ENCODE results near the gene RPS6KA3.
"Not testable (repeated sequence)": the region's sequence is repeated elsewhere in the genome, so short reads cannot be mapped to it uniquely, and the experiment has no call there.

RPS6KA3 gene

DNA sequence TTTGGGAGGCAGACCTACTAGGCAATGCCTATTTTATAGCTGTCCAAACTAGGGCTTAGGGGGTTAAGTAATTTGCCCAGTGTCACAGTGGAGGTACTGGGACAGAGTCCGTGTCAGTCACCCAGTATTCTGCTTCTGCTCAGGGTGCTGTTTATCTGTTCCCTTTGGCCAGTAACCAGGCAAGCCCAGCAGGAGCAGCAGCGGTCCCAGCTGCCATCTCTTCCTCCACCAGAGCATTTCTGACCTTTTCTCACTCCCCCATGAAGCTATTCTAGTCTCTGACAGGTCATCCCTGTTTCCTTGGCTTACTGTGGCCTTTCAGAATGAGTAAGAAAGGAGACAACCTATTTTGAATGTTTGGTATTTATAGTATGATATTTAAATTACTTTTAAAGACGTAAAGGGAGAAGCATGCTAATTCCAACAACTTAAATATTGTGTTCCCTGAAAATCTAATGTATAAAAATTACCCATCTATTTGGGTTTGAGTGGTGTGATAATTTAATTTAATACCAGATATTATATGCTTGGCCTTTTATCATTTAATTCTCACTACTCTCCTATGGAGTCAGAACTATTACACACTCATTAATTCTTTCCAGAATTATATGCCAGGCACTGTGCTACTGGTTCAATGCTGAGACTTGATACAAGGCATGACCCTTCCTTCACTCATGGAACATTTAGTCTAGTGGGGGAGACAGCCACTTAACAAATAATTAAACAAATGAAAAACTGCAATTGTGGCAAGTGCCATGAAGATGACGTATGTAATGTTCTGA, 60.6 kb downstream of the RPS6KA3 start:
- no peaks in the 10 kb centered on the region for H3K4me1 ChIP-seq (ENCODE audit: control insufficient read depth in 1 of 2, insufficient read depth in 2 of 2, low read length in 2 of 2)
- no peak overlapping the region for H3K27ac ChIP-seq (ENCODE audit: low read depth, low read length)
- H3K4me3 ChIP-seq (ENCODE audit: low read depth in 1 of 2, low read length in 2 of 2) = no peak overlapping the region
- H3K27me3 ChIP-seq (ENCODE audit: control insufficient read depth in 1 of 2, insufficient read depth in 2 of 2, low read length in 2 of 2) = no peaks in the 10 kb centered on the region
- no peak overlapping the region for H3K9ac ChIP-seq (ENCODE audit: low read depth in 1 of 2, low read length in 2 of 2)
- H3K36me3 ChIP-seq (ENCODE audit: control insufficient read depth in 1 of 2, insufficient read depth in 2 of 2, low read length in 2 of 2) = peaks cover 3 to 28% of the 10 kb centered on the region in 2 donors
- H3K9me3 ChIP-seq (ENCODE audit: control insufficient read depth in 1 of 2, low read length in 2 of 2) = no peaks in the 10 kb centered on the region

- no peak overlapping the region for H3K27ac ChIP-seq (ENCODE audit: low read depth, low read length)
- H3K36me3 ChIP-seq (ENCODE audit: control insufficient read depth in 1 of 2, insufficient read depth in 2 of 2, low read length in 2 of 2) = peaks cover 3 to 28% of the 10 kb centered on the region in 2 donors
- H3K4me3 ChIP-seq (ENCODE audit: low read depth in 1 of 2, low read length in 2 of 2) = no peak overlapping the region
- H3K9ac ChIP-seq (ENCODE audit: low read depth in 1 of 2, low read length in 2 of 2) = no peak overlapping the region
- no peaks in the 10 kb centered on the region for H3K27me3 ChIP-seq (ENCODE audit: control insufficient read depth in 1 of 2, insufficient read depth in 2 of 2, low read length in 2 of 2)
- H3K4me1 ChIP-seq (ENCODE audit: control insufficient read depth in 1 of 2, insufficient read depth in 2 of 2, low read length in 2 of 2) = no peaks in the 10 kb centered on the region
- H3K9me3 ChIP-seq (ENCODE audit: control insufficient read depth in 1 of 2, low read length in 2 of 2) = no peaks in the 10 kb centered on the region
These were observed 62.4 kb downstream of the RPS6KA3 start for GRCh38 chrX:20204351-20204750.

- Histone ChIP-seq H3K36me3 (ENCODE audit: control insufficient read depth in 1 of 2, insufficient read depth in 2 of 2, low read length in 2 of 2) (peaks cover 2 to 6% of the 10 kb centered on the region in 2 donors), H3K27ac (ENCODE audit: low read depth, low read length) (no peak overlapping the region), H3K9me3 (ENCODE audit: control insufficient read depth in 1 of 2, low read length in 2 of 2) (no peaks in the 10 kb centered on the region), H3K4me1 (ENCODE audit: control insufficient read depth in 1 of 2, insufficient read depth in 2 of 2, low read length in 2 of 2) (peaks cover 0 to 5% of the 10 kb centered on the region in 2 donors), H3K27me3 (ENCODE audit: control insufficient read depth in 1 of 2, insufficient read depth in 2 of 2, low read length in 2 of 2) (no peaks in the 10 kb centered on the region), H3K4me3 (ENCODE audit: low read depth in 1 of 2, low read length in 2 of 2) (no peak overlapping the region), H3K9ac (ENCODE audit: low read depth in 1 of 2, low read length in 2 of 2) (no peak overlapping the region)
These were observed 69.0 kb downstream of the RPS6KA3 start for GRCh38 chrX:20197641-20198210.

GRCh38 chrX:20189171-20189570, 77.5 kb downstream of the RPS6KA3 start:
- Histone ChIP-seq H3K9ac (ENCODE audit: low read depth in 1 of 2, low read length in 2 of 2) (no peak overlapping the region), H3K4me3 (ENCODE audit: low read depth in 1 of 2, low read length in 2 of 2) (no peak overlapping the region), H3K27me3 (ENCODE audit: control insufficient read depth in 1 of 2, insufficient read depth in 2 of 2, low read length in 2 of 2) (no peaks in the 10 kb centered on the region), H3K36me3 (ENCODE audit: control insufficient read depth in 1 of 2, insufficient read depth in 2 of 2, low read length in 2 of 2) (peaks cover 0 to 16% of the 10 kb centered on the region in 2 donors), H3K4me1 (ENCODE audit: control insufficient read depth in 1 of 2, insufficient read depth in 2 of 2, low read length in 2 of 2) (no peaks in the 10 kb centered on the region), H3K9me3 (ENCODE audit: control insufficient read depth in 1 of 2, low read length in 2 of 2) (no peaks in the 10 kb centered on the region), H3K27ac (ENCODE audit: low read depth, low read length) (no peak overlapping the region)

DNA sequence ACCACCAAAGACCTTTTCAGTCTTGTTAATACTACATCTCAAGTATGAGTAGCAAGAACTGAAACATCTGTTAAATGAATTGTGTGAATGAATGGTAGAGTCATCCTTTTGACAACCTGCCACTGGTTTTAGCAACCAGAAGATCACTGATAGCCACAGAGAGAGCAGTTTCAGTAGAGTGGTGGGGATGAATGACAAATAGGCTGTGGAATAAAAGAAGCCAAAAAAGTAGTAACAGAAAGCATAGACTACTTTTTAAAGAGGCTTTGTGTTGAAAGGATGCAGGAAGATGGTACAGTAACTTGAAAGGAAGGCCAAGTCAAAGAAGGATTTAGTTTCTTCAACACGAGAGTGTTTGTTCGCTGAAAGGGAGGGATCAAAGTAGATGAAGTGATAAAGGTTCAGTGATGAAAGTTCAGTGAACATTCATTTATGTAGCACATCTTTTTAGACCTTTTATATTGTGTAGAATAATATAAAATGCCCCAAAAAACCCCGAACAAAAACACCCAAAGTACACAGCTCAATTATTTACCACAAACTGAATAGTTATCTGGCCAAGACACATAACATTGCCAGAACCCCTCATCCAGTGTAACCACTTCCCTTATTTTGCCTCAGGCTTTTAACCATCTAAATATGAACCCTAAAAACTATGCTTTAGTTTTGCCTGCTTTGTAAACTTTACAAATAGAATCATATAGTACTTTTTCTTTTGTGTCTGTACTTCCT, 84.9 kb downstream of the RPS6KA3 start:
- Histone ChIP-seq H3K4me3 (ENCODE audit: low read depth in 1 of 2, low read length in 2 of 2) (no peak overlapping the region), H3K27ac (ENCODE audit: low read depth, low read length) (no peak overlapping the region)

DNA sequence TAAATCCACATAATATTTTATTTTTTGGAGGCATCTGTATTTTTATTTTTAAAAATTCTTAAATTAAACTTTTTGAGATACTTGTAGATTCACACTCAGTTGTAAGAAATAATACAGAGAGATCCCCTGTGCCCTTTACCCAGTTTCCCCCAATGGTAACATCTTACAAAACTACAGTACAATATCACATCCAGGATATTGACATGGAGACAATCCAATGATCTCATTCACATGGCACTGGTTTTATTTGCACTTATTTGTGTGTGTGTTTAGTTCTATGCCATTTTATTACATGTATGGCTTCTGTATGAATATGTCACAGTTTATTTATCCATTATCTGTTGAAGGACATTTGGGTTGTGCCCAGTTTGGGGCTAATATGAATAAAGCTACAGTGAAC, 89.6 kb downstream of the RPS6KA3 start:
- no peaks in the 10 kb centered on the region for H3K27me3 ChIP-seq (ENCODE audit: control insufficient read depth in 1 of 2, insufficient read depth in 2 of 2, low read length in 2 of 2)
- H3K4me1 ChIP-seq (ENCODE audit: control insufficient read depth in 1 of 2, insufficient read depth in 2 of 2, low read length in 2 of 2) = no peaks in the 10 kb centered on the region
- no peaks in the 10 kb centered on the region for H3K9me3 ChIP-seq (ENCODE audit: control insufficient read depth in 1 of 2, low read length in 2 of 2)

More for the DNA sequence above, 84.9 kb downstream of the RPS6KA3 start:
- no peak overlapping the region for H3K9ac ChIP-seq (ENCODE audit: low read depth in 1 of 2, low read length in 2 of 2)
- H3K27me3 ChIP-seq (ENCODE audit: control insufficient read depth in 1 of 2, insufficient read depth in 2 of 2, low read length in 2 of 2) = no peaks in the 10 kb centered on the region
- H3K4me1 ChIP-seq (ENCODE audit: control insufficient read depth in 1 of 2, insufficient read depth in 2 of 2, low read length in 2 of 2) = no peaks in the 10 kb centered on the region
- no peaks in the 10 kb centered on the region for H3K9me3 ChIP-seq (ENCODE audit: control insufficient read depth in 1 of 2, low read length in 2 of 2)
- H3K36me3 ChIP-seq (ENCODE audit: control insufficient read depth in 1 of 2, insufficient read depth in 2 of 2, low read length in 2 of 2) = peaks cover 9 to 23% of the 10 kb centered on the region in 2 donors

DNA sequence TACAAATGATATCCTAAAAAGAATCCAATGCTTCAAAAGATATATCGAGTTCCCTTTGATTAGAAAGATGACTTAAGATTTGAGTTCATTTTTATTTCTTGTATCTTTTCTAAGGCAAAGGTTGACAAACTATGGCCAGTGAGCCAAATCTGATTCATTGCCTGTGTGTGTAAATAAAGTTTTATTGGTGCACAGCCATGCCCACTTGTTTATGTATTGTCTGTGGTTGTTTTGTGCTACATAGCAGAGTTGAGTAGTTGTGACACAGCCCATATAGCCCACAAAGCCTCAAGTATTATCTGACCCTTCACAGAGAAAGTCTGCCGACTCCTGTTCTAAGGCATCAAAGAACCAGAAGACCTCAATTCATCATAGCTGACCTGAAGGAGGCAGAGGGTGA, 92.9 kb downstream of the RPS6KA3 start:
- Histone ChIP-seq H3K9ac (ENCODE audit: low read depth in 1 of 2, low read length in 2 of 2) (no peak overlapping the region), H3K36me3 (ENCODE audit: control insufficient read depth in 1 of 2, insufficient read depth in 2 of 2, low read length in 2 of 2) (peaks cover 9 to 43% of the 10 kb centered on the region in 2 donors), H3K4me1 (ENCODE audit: control insufficient read depth in 1 of 2, insufficient read depth in 2 of 2, low read length in 2 of 2) (no peaks in the 10 kb centered on the region), H3K9me3 (ENCODE audit: control insufficient read depth in 1 of 2, low read length in 2 of 2) (no peaks in the 10 kb centered on the region), H3K4me3 (ENCODE audit: low read depth in 1 of 2, low read length in 2 of 2) (no peak overlapping the region), H3K27ac (ENCODE audit: low read depth, low read length) (no peak overlapping the region), H3K27me3 (ENCODE audit: control insufficient read depth in 1 of 2, insufficient read depth in 2 of 2, low read length in 2 of 2) (no peaks in the 10 kb centered on the region)

More for the DNA sequence above, 89.6 kb downstream of the RPS6KA3 start:
- Histone ChIP-seq H3K9ac (ENCODE audit: low read depth in 1 of 2, low read length in 2 of 2) (no peak overlapping the region), H3K27ac (ENCODE audit: low read depth, low read length) (no peak overlapping the region), H3K4me3 (ENCODE audit: low read depth in 1 of 2, low read length in 2 of 2) (no peak overlapping the region), H3K36me3 (ENCODE audit: control insufficient read depth in 1 of 2, insufficient read depth in 2 of 2, low read length in 2 of 2) (peaks cover 13 to 36% of the 10 kb centered on the region in 2 donors)

- no peaks in the 10 kb centered on the region for H3K4me1 ChIP-seq (ENCODE audit: control insufficient read depth in 1 of 2, insufficient read depth in 2 of 2, low read length in 2 of 2)
- peaks cover 8 to 47% of the 10 kb centered on the region in 2 donors for H3K36me3 ChIP-seq (ENCODE audit: control insufficient read depth in 1 of 2, insufficient read depth in 2 of 2, low read length in 2 of 2)
- H3K27me3 ChIP-seq (ENCODE audit: control insufficient read depth in 1 of 2, insufficient read depth in 2 of 2, low read length in 2 of 2) = no peaks in the 10 kb centered on the region
- H3K9ac ChIP-seq (ENCODE audit: low read depth in 1 of 2, low read length in 2 of 2) = no peak overlapping the region
- H3K4me3 ChIP-seq (ENCODE audit: low read depth in 1 of 2, low read length in 2 of 2) = no peak overlapping the region
- H3K9me3 ChIP-seq (ENCODE audit: control insufficient read depth in 1 of 2, low read length in 2 of 2) = no peaks in the 10 kb centered on the region
- no peak overlapping the region for H3K27ac ChIP-seq (ENCODE audit: low read depth, low read length)
These were observed 93.4 kb downstream of the RPS6KA3 start for GRCh38 chrX:20173313-20173712.

DNA sequence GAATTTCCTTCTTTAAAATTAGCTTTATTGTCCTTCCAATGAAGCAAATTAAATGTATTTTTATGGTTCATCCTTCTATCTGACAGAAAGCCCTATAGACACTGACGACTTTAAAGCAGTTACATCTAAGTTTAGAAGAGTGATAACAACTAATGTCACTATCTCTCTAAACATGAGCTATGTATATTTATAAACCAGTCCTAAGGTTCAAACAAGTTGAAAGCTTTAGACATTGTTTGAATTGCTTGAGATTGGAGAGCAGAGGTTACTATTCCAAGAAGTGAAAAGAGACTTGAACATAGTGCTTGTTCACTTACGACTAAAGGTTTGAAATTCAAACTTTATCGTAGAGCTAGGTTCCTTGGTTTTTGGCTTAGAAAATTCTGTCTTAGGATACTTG, 94.8 kb downstream of the RPS6KA3 start:
- Histone ChIP-seq H3K9me3 (ENCODE audit: control insufficient read depth in 1 of 2, low read length in 2 of 2) (no peaks in the 10 kb centered on the region), H3K27ac (ENCODE audit: low read depth, low read length) (no peak overlapping the region), H3K4me3 (ENCODE audit: low read depth in 1 of 2, low read length in 2 of 2) (no peak overlapping the region), H3K9ac (ENCODE audit: low read depth in 1 of 2, low read length in 2 of 2) (no peak overlapping the region), H3K36me3 (ENCODE audit: control insufficient read depth in 1 of 2, insufficient read depth in 2 of 2, low read length in 2 of 2) (peaks cover 8 to 45% of the 10 kb centered on the region in 2 donors), H3K4me1 (ENCODE audit: control insufficient read depth in 1 of 2, insufficient read depth in 2 of 2, low read length in 2 of 2) (no peaks in the 10 kb centered on the region), H3K27me3 (ENCODE audit: control insufficient read depth in 1 of 2, insufficient read depth in 2 of 2, low read length in 2 of 2) (no peaks in the 10 kb centered on the region)

GRCh38 chrX:20162516-20162915, 104.2 kb downstream of the RPS6KA3 start:
- H3K27me3 ChIP-seq (ENCODE audit: control insufficient read depth in 1 of 2, insufficient read depth in 2 of 2, low read length in 2 of 2); H3K4me3 ChIP-seq (ENCODE audit: low read depth in 1 of 2, low read length in 2 of 2); H3K4me1 ChIP-seq (ENCODE audit: control insufficient read depth in 1 of 2, insufficient read depth in 2 of 2, low read length in 2 of 2); H3K9me3 ChIP-seq (ENCODE audit: control insufficient read depth in 1 of 2, low read length in 2 of 2); H3K9ac ChIP-seq (ENCODE audit: low read depth in 1 of 2, low read length in 2 of 2); H3K27ac ChIP-seq (ENCODE audit: low read depth, low read length): not testable (repeated sequence)
- H3K36me3 ChIP-seq (ENCODE audit: control insufficient read depth in 1 of 2, insufficient read depth in 2 of 2, low read length in 2 of 2) = peaks cover 0 to 14% of the 10 kb centered on the region in 2 donors
